Caco-2 (cell line): ENCODE data around the gene ALX3. TPM values are rescaled to one million over a fixed set of nuclear protein-coding genes. Genes with fewer than 3 reads are reported as not detected.

ENCODE experiments used
- Bru-seq: library from RNA; stranded (reverse); fragments of 400-500 nt; gene quantifications from one replicate; lab custom pipeline; 2021; lab: Mats Ljungman, UMichigan
- BruChase-seq, 2 experiments: library from RNA; stranded (reverse); fragments of 400-500 nt; gene quantifications; one replicate each; lab custom pipeline; 2021; lab: Mats Ljungman, UMichigan
- BruUV-seq: library from RNA; stranded (reverse); fragments of 400-500 nt; replicated peaks from 2 replicates; lab custom pipeline; 2021; lab: Mats Ljungman, UMichigan
- CTCF ChIA-PET: fragments of 300-600 bp; sonication (Branson Sonifier 250); formaldehyde crosslinking; loops from one replicate; lab custom pipeline; 2022; ENCODE audit warnings: antibody characterized with exemption; lab: Charles Lee
- POLR2A ChIA-PET: fragments of 300-600 bp; sonication (Branson Sonifier 250); formaldehyde crosslinking; loops from one replicate; lab custom pipeline; 2022; ENCODE audit warnings: antibody characterized with exemption; lab: Charles Lee
- DNase-seq, 2 experiments: peaks; one replicate each; pipeline versions ENCODE4 v3.0.0 to v3.0.0-alpha.2; 2020 to 2022
- H3K27me3 ChIP-seq: replicated peaks from 2 replicates; pipeline ENCODE4 v1.6.0; 2011; ENCODE audit warnings: low read length; ENCODE audit not compliant: control insufficient read depth, insufficient read depth
- H3K36me3 ChIP-seq: 2 replicates; pipeline ENCODE4 v1.5.1; 2011; ENCODE audit warnings: low read length; ENCODE audit not compliant: control insufficient read depth, insufficient read depth
- H3K4me1 ChIP-seq: fragments of 250-450 bp; sonication (Bioruptor Pico); 2 replicates; pipeline ENCODE4 v1.5.1; 2020; ENCODE audit warnings: mild to moderate bottlenecking
- H3K4me3 ChIP-seq: 2 replicates; pipeline ENCODE4 v1.5.1; 2011; ENCODE audit warnings: low read depth, mild to moderate bottlenecking, control low read depth, low read length
- H3K9me3 ChIP-seq: fragments of 250-450 bp; sonication (Bioruptor Pico); 2 replicates; pipeline ENCODE4 v1.5.1; 2020; ENCODE audit warnings: mild to moderate bottlenecking, moderate library complexity
- H3K27ac Mint-ChIP-seq: one replicate; pipeline ENCODE4 v1.8.0; 2022; ENCODE audit warnings: mixed read lengths; ENCODE audit not compliant: unreplicated experiment
- H3K27me3 Mint-ChIP-seq: one replicate; pipeline ENCODE4 v1.8.0; 2022; ENCODE audit warnings: mixed read lengths; ENCODE audit not compliant: insufficient read depth, unreplicated experiment
- H3K36me3 Mint-ChIP-seq: one replicate; pipeline ENCODE4 v1.8.0; 2022; ENCODE audit warnings: mild to moderate bottlenecking, mixed read lengths; ENCODE audit not compliant: insufficient read depth, unreplicated experiment
- H3K4me1 Mint-ChIP-seq: one replicate; pipeline ENCODE4 v1.8.0; 2022; ENCODE audit warnings: low read depth, mixed read lengths; ENCODE audit not compliant: unreplicated experiment
- H3K4me3 Mint-ChIP-seq: one replicate; pipeline ENCODE4 v1.8.0; 2022; ENCODE audit warnings: mild to moderate bottlenecking, moderate library complexity, mixed read lengths; ENCODE audit not compliant: unreplicated experiment
- H3K9me3 Mint-ChIP-seq: one replicate; pipeline ENCODE4 v1.8.0; 2022; ENCODE audit warnings: mixed read lengths; ENCODE audit not compliant: unreplicated experiment
- intact Hi-C: fragments of 100-400 bp; cut with micrococcal nuclease; formaldehyde crosslinking; loops from one replicate; pipeline ENCODE4 v1.10.0; 2022; ENCODE audit not compliant: unreplicated experiment
- long read RNA-seq: library from polyadenylated mRNA; stranded (forward); transcript quantifications from one replicate; pipeline ENCODE4 v2.0.0, GENCODE V29; 2022
- total RNA-seq: library from RNA; stranded (reverse); gene quantifications from 2 replicates; pipeline ENCODE4 v1.2.3, GENCODE V29; 2022
- TF ChIP-seq, protein P1 (sequence below), 2 experiments: fragments of 200-600 bp in 1 of 2; IDR thresholded peaks; 1 replicate in 1 of 2; 2 replicates in 1 of 2; pipeline versions ENCODE4 v1.5.1 to v1.8.0; 2011 to 2022; ENCODE audit warnings: antibody characterized with exemption in 1 of 2, control low read depth in 1 of 2, inconsistent platforms in 1 of 2, low read depth in 1 of 2, low read length in 1 of 2, mild to moderate bottlenecking in 1 of 2, moderate library complexity in 1 of 2; ENCODE audit not compliant: insufficient read depth in 1 of 2, severe bottlenecking in 1 of 2, unreplicated experiment in 1 of 2

Gene ALX3
- not detected in 2 replicates for total RNA-seq
- not detected for Bru-seq, nascent RNA
- not detected for BruChase-seq, experiment 1, labeled RNA remaining after a 2-hour chase
- percentile 6 among the genes with signal in this experiment for BruChase-seq, experiment 2, labeled RNA remaining after a 6-hour chase
- long read RNA-seq = 0 reads

DNA sequence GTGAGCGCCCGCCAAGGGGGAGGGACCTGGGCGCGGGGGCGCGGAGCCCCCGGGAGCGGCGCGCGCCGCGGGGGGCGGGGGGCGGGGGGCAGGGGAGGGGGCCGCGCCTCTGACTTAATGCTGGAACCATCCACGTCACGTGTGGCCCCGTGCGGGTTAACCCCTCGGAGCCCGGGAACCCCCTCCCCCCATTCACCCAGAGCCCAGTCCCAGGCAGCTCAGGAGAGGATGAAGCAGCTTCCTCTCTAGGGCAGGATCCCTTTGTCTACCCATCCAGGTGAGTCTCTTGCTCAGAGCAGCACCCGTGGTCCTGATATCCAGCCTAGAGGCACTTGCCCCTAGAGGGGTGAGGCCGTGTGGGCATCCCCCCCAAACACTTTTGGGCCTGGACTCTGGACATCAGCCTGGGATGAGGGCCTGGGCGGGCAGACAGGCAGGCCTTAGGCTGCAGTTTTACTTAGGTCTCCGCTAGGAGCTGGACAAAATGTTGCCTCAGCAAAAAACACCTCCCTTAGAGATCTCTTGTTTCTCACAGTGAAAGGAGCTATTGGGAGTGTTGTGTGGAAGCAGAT, at the start of gene ALX3:
ALX3 (minus strand) TSS at position 2 of the 572 bp plus-strand sequence. CDS start 60 bp downstream, outside the sequence.
- Mint-ChIP-seq H3K36me3 (no peaks in the 10 kb centered on the region), H3K4me1 (no peaks in the 10 kb centered on the region), H3K27me3 (no peaks in the 10 kb centered on the region), H3K4me3 (no peak within 1 kb of the TSS), H3K27ac (no peak within 1 kb of the TSS), H3K9me3 (no peaks in the 10 kb centered on the region)
- ChIA-PET POLR2A (no interaction called here), CTCF (interaction anchor here (1.3 kb wide), 1 partner anchor 10 kb away, joined by 6 read pairs; no protein-coding TSS in a partner anchor)
- no peaks in the 10 kb centered on the region for H3K4me1 ChIP-seq
- intact Hi-C loops = no loop called here
- H3K4me3 ChIP-seq = no peak within 1 kb of the TSS
- H3K36me3 ChIP-seq = no peaks in the 10 kb centered on the region
- TF ChIP-seq, protein P1, sequence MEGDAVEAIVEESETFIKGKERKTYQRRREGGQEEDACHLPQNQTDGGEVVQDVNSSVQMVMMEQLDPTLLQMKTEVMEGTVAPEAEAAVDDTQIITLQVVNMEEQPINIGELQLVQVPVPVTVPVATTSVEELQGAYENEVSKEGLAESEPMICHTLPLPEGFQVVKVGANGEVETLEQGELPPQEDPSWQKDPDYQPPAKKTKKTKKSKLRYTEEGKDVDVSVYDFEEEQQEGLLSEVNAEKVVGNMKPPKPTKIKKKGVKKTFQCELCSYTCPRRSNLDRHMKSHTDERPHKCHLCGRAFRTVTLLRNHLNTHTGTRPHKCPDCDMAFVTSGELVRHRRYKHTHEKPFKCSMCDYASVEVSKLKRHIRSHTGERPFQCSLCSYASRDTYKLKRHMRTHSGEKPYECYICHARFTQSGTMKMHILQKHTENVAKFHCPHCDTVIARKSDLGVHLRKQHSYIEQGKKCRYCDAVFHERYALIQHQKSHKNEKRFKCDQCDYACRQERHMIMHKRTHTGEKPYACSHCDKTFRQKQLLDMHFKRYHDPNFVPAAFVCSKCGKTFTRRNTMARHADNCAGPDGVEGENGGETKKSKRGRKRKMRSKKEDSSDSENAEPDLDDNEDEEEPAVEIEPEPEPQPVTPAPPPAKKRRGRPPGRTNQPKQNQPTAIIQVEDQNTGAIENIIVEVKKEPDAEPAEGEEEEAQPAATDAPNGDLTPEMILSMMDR (IDR thresholded peaks at IDR 0.05; ENCODE audit: insufficient read depth in 1 of 2, low read depth in 1 of 2, low read length in 1 of 2, severe bottlenecking in 1 of 2, unreplicated experiment in 1 of 2) = no peak
- no peak for DNase-seq
- no TSS peak for BruUV-seq
- H3K27me3 ChIP-seq = no peaks in the 10 kb centered on the region
- no peaks in the 10 kb centered on the region for H3K9me3 ChIP-seq

DNA sequence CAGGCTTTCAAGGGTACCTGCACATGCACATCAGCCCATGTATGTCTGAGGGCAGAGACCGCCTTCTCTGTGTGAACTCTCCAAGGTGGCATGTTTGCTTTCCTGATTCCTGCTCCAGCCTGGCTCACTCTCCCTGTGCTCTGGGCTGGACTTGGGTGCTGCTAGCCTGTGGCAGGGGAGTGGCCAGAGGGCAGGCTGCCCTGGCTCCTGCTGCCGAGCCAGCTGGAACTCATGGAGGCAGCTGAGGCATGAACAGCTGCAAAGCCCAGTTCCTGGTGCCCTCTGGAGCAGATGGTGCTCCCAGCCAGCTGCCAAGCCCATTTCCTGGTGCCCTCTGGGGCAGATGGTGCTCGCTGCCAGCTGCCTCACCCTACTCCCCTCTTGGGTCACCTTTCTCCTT, 49.4 kb upstream of the ALX3 start:
- TF ChIP-seq, protein P1 (IDR thresholded peaks at IDR 0.05; ENCODE audit: insufficient read depth in 1 of 2, low read depth in 1 of 2, low read length in 1 of 2, severe bottlenecking in 1 of 2, unreplicated experiment in 1 of 2) = no peak
- Histone ChIP-seq H3K4me1 (no peaks in the 10 kb centered on the region), H3K4me3 (no peak overlapping the region), H3K9me3 (no peaks in the 10 kb centered on the region), H3K27me3 (no peaks in the 10 kb centered on the region), H3K36me3 (no peaks in the 10 kb centered on the region)
- Mint-ChIP-seq H3K4me3 (no peak overlapping the region), H3K27me3 (no peaks in the 10 kb centered on the region), H3K27ac (no peak overlapping the region), H3K9me3 (no peaks in the 10 kb centered on the region), H3K36me3 (peaks cover 4% of the 10 kb centered on the region), H3K4me1 (peaks cover 4% of the 10 kb centered on the region)
- POLR2A ChIA-PET = no interaction called here
- no peak for DNase-seq
- intact Hi-C loops = no loop called here
- no TSS peak for BruUV-seq
- CTCF ChIA-PET = no interaction called here

DNA sequence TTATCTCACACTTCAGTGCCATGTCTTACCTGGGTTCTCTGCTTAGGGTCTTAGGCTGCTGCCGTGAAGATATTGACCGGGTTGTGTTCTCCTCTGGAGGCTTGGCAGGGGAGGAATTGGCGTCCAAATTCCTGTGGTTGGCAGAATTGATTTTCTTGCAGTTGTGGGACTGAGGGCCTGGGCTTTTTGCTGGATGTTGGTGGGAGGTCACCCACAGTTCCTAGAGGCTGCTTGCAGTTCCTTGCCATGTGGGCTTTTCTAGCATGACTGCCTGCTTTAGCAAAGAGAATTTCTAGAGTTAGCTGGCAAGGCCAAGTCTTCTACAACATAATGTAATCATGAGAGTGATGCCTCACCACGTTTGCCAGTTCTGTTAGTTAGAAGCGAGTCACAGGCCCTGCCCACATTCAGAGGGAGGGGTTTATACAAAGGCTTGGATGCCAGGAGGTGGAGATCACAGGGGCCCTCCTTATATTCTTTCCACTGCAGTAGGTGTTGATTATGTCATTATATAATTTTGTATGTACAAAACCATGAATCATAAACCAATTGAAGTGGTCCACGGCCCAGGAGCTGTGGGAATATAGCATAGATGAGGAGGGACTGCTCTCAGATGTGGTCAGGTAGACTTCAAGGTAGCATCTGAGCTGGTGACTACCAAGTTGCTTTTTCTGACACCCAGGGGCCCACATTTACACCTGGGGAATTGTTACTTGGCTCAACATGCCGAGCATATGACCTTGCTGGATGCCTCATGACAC, 48.3 kb upstream of the ALX3 start:
- Histone ChIP-seq H3K4me3 (no peak overlapping the region), H3K27me3 (no peaks in the 10 kb centered on the region), H3K4me1 (no peaks in the 10 kb centered on the region), H3K36me3 (no peaks in the 10 kb centered on the region), H3K9me3 (no peaks in the 10 kb centered on the region)
- POLR2A ChIA-PET = no interaction called here
- intact Hi-C loops = no loop called here
- TF ChIP-seq, protein P1 (IDR thresholded peaks at IDR 0.05; ENCODE audit: insufficient read depth in 1 of 2, low read depth in 1 of 2, low read length in 1 of 2, severe bottlenecking in 1 of 2, unreplicated experiment in 1 of 2) = no peak
- DNase-seq = no peak
- H3K36me3 Mint-ChIP-seq = peaks cover 4% of the 10 kb centered on the region
- no peaks in the 10 kb centered on the region for H3K9me3 Mint-ChIP-seq
- H3K27me3 Mint-ChIP-seq = no peaks in the 10 kb centered on the region
- no TSS peak for BruUV-seq
- CTCF ChIA-PET = no interaction called here
- H3K4me3 Mint-ChIP-seq = no peak overlapping the region
- H3K4me1 Mint-ChIP-seq = peaks cover 4% of the 10 kb centered on the region
- no peak overlapping the region for H3K27ac Mint-ChIP-seq
